Mesendoderm (in vitro differentiated cells): ENCODE measurements around the gene POGZ.

Source experiments
- DNase-seq: peaks from one replicate; pipeline ENCODE4 v3.0.0; 2013
- H2AK5ac ChIP-seq: 2 replicates; pipeline ENCODE4 v1.6.1; 2013; ENCODE audit warnings: low read length, inconsistent platforms
- H2BK120ac ChIP-seq: 2 replicates; pipeline ENCODE4 v1.6.1; 2013; ENCODE audit warnings: low read depth, mild to moderate bottlenecking, low read length, moderate library complexity, mixed read lengths
- H2BK15ac ChIP-seq: replicated peaks from 2 replicates; pipeline ENCODE4 v1.6.1; 2013; ENCODE audit warnings: low read depth, mild to moderate bottlenecking, moderate library complexity
- H2BK5ac ChIP-seq: 2 replicates; pipeline ENCODE4 v1.6.1; 2013; ENCODE audit warnings: low read length, inconsistent platforms
- H3K18ac ChIP-seq: 2 replicates; pipeline ENCODE4 v1.6.1; 2013; ENCODE audit warnings: mild to moderate bottlenecking, low read length, mixed read lengths
- H3K23ac ChIP-seq: one replicate; pipeline ENCODE4 v1.6.1; 2013; ENCODE audit warnings: low read length
- H3K27ac ChIP-seq: 2 replicates; pipeline ENCODE4 v1.5.1; 2013; ENCODE audit warnings: low read depth, mild to moderate bottlenecking, inconsistent platforms, low read length, moderate library complexity
- H3K27me3 ChIP-seq: 2 replicates; pipeline ENCODE4 v1.6.1; 2013; ENCODE audit warnings: low read length, control low read depth, mild to moderate bottlenecking, inconsistent platforms; ENCODE audit not compliant: insufficient read depth, poor library complexity
- H3K36me3 ChIP-seq: 2 replicates; pipeline ENCODE4 v1.6.1; 2013; ENCODE audit warnings: low read length, inconsistent platforms; ENCODE audit not compliant: control insufficient read depth, insufficient read depth
- H3K4ac ChIP-seq: one replicate; pipeline ENCODE4 v1.6.1; 2013; ENCODE audit warnings: low read depth, mild to moderate bottlenecking, low read length, moderate library complexity
- H3K4me1 ChIP-seq: 2 replicates; pipeline ENCODE4 v1.6.1; 2013; ENCODE audit warnings: low read depth, low read length, inconsistent platforms; ENCODE audit not compliant: control insufficient read depth
- H3K4me2 ChIP-seq: 2 replicates; pipeline ENCODE4 v1.6.1; 2013; ENCODE audit warnings: low read length
- H3K4me3 ChIP-seq: 2 replicates; pipeline ENCODE4 v1.5.1; 2013; ENCODE audit warnings: mild to moderate bottlenecking, low read length
- H3K56ac ChIP-seq: one replicate; pipeline ENCODE4 v1.6.1; 2013; ENCODE audit warnings: low read length
- H3K79me1 ChIP-seq: 2 replicates; pipeline ENCODE4 v1.6.1; 2013; ENCODE audit warnings: low read length, inconsistent platforms
- H3K79me2 ChIP-seq: 2 replicates; pipeline ENCODE4 v1.6.1; 2013; ENCODE audit warnings: mild to moderate bottlenecking, low read length; ENCODE audit not compliant: control insufficient read depth, insufficient read depth
- H3K9ac ChIP-seq: 2 replicates; pipeline ENCODE4 v1.6.1; 2013; ENCODE audit warnings: low read length, inconsistent platforms
- H4K5ac ChIP-seq: one replicate; pipeline ENCODE4 v1.6.1; 2013; ENCODE audit warnings: low read length
- H4K8ac ChIP-seq: one replicate; pipeline ENCODE4 v1.6.1; 2013; ENCODE audit warnings: low read depth, mild to moderate bottlenecking, control low read depth, low read length, moderate library complexity
- WGBS: extraction: QIAGEN DNeasy Blood & Tissue Kit; methylation state at CpG from one replicate; pipeline ENCODE4 v1.1.7; 2013; ENCODE audit warnings: low lambda C conversion rate, missing lambda C conversion rate; ENCODE audit not compliant: insufficient coverage; ENCODE audit errors: extremely low coverage; 5-methylcytosine and 5-hydroxymethylcytosine counted together

POGZ gene

GRCh38 chr1:151369621-151370048 is 89.7 kb downstream of the POGZ start:
- Histone ChIP-seq H2BK5ac (no peak overlapping the region), H3K4me1 (peaks cover 3% of the 10 kb centered on the region), H3K4me3 (no peak overlapping the region), H3K4me2 (no peak overlapping the region), H3K27me3 (no peaks in the 10 kb centered on the region), H2BK120ac (no peak overlapping the region), H3K79me1 (no peaks in the 10 kb centered on the region), H3K4ac (no peak overlapping the region), H4K8ac (no peak overlapping the region), H2AK5ac (no peak overlapping the region), H3K27ac (no peak overlapping the region), H3K36me3 (no peaks in the 10 kb centered on the region), H2BK15ac (no peak overlapping the region), H3K79me2 (no peaks in the 10 kb centered on the region), H3K56ac (no peak overlapping the region), H3K9ac (no peak overlapping the region), H3K18ac (no peak overlapping the region), H3K23ac (no peak overlapping the region), H4K5ac (no peak overlapping the region)
- no peak for DNase-seq
- no CpG with 5 or more reads among the region's 15 CpGs for WGBS

- Histone ChIP-seq H3K18ac (no peak overlapping the region), H2BK5ac (no peak overlapping the region), H3K27me3 (no peaks in the 10 kb centered on the region), H3K79me1 (no peaks in the 10 kb centered on the region), H3K4me2 (no peak overlapping the region), H2AK5ac (no peak overlapping the region), H4K5ac (no peak overlapping the region), H2BK15ac (no peak overlapping the region), H3K36me3 (no peaks in the 10 kb centered on the region), H3K4me1 (peaks cover 3% of the 10 kb centered on the region), H3K4ac (no peak overlapping the region), H3K27ac (no peak overlapping the region), H3K23ac (no peak overlapping the region), H4K8ac (no peak overlapping the region), H2BK120ac (no peak overlapping the region), H3K79me2 (no peaks in the 10 kb centered on the region), H3K4me3 (no peak overlapping the region), H3K56ac (no peak overlapping the region), H3K9ac (no peak overlapping the region)
- no CpG with 5 or more reads among the region's 7 CpGs for WGBS
- DNase-seq: no peak
Measured at GRCh38 chr1:151369302-151369610, 90.0 kb downstream of the POGZ start.

- Histone ChIP-seq H4K5ac (no peak overlapping the region), H3K4me3 (no peak overlapping the region), H3K23ac (no peak overlapping the region), H2BK120ac (no peak overlapping the region), H2BK5ac (no peak overlapping the region), H4K8ac (no peak overlapping the region), H3K56ac (no peak overlapping the region), H3K79me2 (no peaks in the 10 kb centered on the region), H3K4me2 (no peak overlapping the region), H3K79me1 (no peaks in the 10 kb centered on the region), H3K36me3 (no peaks in the 10 kb centered on the region), H3K27ac (no peak overlapping the region), H3K4me1 (peaks cover 3% of the 10 kb centered on the region), H3K27me3 (no peaks in the 10 kb centered on the region), H2AK5ac (no peak overlapping the region), H3K18ac (no peak overlapping the region), H2BK15ac (no peak overlapping the region), H3K4ac (no peak overlapping the region), H3K9ac (no peak overlapping the region)
- no CpG with 5 or more reads among the region's 20 CpGs for WGBS
- DNase-seq: no peak
Measured at GRCh38 chr1:151368393-151369301, 90.6 kb downstream of the POGZ start.

- no peak overlapping the region for H3K9ac ChIP-seq
- no peak overlapping the region for H3K27ac ChIP-seq
- no peak overlapping the region for H3K23ac ChIP-seq
- peaks cover 3% of the 10 kb centered on the region for H3K4me1 ChIP-seq
- no peak overlapping the region for H3K56ac ChIP-seq
- H3K4ac ChIP-seq: no peak overlapping the region
- no peaks in the 10 kb centered on the region for H3K27me3 ChIP-seq
- no peak overlapping the region for H4K8ac ChIP-seq
- H2BK120ac ChIP-seq: no peak overlapping the region
- no CpG with 5 or more reads among the region's 8 CpGs for WGBS
- no peak for DNase-seq
- no peak overlapping the region for H3K4me2 ChIP-seq
- H3K36me3 ChIP-seq: no peaks in the 10 kb centered on the region
- no peak overlapping the region for H2BK15ac ChIP-seq
- H2BK5ac ChIP-seq: no peak overlapping the region
- no peak overlapping the region for H4K5ac ChIP-seq
- H3K4me3 ChIP-seq: no peak overlapping the region
- no peaks in the 10 kb centered on the region for H3K79me2 ChIP-seq
- no peaks in the 10 kb centered on the region for H3K79me1 ChIP-seq
- H2AK5ac ChIP-seq: no peak overlapping the region
- no peak overlapping the region for H3K18ac ChIP-seq
Measured at GRCh38 chr1:151367658-151368392, 91.5 kb downstream of the POGZ start.

- no peak for DNase-seq
- Histone ChIP-seq H3K36me3 (no peaks in the 10 kb centered on the region), H3K18ac (no peak overlapping the region), H3K56ac (no peak overlapping the region), H3K9ac (no peak overlapping the region), H3K79me2 (no peaks in the 10 kb centered on the region), H3K23ac (no peak overlapping the region), H4K5ac (no peak overlapping the region), H3K79me1 (no peaks in the 10 kb centered on the region), H3K4me3 (no peak overlapping the region), H3K27ac (no peak overlapping the region), H3K4ac (no peak overlapping the region), H3K4me1 (no peaks in the 10 kb centered on the region), H4K8ac (no peak overlapping the region), H3K4me2 (no peak overlapping the region), H2BK15ac (no peak overlapping the region), H2BK5ac (no peak overlapping the region), H2AK5ac (no peak overlapping the region), H2BK120ac (no peak overlapping the region), H3K27me3 (no peaks in the 10 kb centered on the region)
- WGBS: no CpG with 5 or more reads among the region's 4 CpGs
Measured at GRCh38 chr1:151364996-151365395, 94.3 kb downstream of the POGZ start.
